ENCODE results near the gene PTPRS. TPM values are rescaled to one million over a fixed set of nuclear protein-coding genes. Genes with fewer than 3 reads are reported as not detected.
A peak's percentile ranks its signal among the peaks of the same experiment; 100 is the strongest.

The PTPRS gene
- total and polyA plus RNA-seq, 9 of the 15 experiments (the other 6 are each of a cell fraction or from before 2014, with no cell fraction given), result 1.1 to 49.4 (median 14.1) TPM

DNA sequence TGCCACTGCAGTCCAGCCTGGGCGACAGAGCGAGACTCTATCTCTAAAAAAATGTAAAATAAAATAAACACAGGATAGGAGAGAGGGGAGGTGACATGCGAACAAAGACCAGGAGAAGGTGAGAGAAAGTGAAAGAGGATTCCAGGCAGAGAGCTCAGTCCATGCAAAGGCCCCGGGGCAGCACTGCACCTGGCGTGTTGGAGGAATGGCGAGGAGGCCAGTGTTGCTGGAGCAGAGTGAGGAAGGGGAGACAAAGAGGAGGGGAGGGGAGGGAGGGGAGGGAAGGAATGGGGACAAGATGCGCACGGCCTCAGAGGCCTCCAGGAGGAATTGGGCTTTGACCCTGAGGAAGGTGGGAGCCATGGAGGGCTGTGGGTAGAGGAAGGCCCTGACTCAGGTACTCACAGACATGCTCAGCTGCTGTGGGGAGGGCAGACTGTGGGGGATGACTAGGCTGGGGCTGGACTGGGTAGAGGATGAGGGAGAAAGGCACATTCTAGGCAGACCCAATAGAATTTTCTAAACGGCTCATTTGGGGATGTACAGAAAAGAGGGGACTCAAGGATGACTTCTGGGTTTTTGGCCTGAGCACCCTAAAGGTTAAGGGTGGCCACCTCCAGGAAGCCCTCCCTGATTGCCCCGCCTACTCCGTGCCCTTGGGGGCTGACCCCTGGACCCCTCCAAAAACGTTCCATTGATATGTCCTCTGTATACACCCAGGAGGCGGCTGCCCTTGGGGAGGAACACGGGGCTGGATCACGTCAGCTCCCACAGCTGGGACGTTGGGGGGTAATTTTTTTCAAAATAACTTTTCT lies 43.9 kb downstream of the PTPRS start:
- FAIRE-seq, result no peak
- intact Hi-C loops (cut with micrococcal nuclease), result no loop called here
- POLR2A ChIA-PET, result no interaction called here

DNA sequence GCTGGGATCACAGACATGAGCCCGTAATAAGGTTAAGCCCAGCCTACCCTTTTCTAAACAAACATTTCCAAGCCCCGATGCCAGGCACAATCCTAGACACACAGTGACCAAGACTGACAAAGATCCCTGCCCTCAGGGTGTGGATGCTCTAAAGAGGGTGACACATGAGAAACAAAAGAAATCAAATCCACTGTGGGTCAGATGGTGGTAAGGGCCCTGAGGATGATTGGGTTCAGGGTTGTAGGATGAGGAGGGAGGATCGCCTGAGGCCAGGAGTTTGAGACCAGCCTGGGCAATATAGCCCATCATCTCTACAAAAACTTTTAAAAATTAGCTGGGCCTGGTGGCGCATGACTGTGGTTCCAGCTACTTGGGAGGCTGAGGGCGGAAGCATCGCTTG lies 44.6 kb downstream of the PTPRS start:
- intact Hi-C loops (cut with micrococcal nuclease) (no loop called here), in situ Hi-C loops (cut with MboI) (no loop called here)
- H3K9ac ChIP-seq (ENCODE audit: insufficient read depth in 1 of 2, low read depth in 2 of 2, low read length in 2 of 2), result no peak overlapping the region
- no TSS peak for BruUV-seq (replicated peaks)
- no peak overlapping the region for H3K27ac ChIP-seq (ENCODE audit: extremely low read depth, low read depth, low read length)
- no peak overlapping the region for H3K4me2 ChIP-seq (ENCODE audit: insufficient read depth, low read length)
- peaks cover 0 to 9% of the 10 kb centered on the region in 2 experiments; a peak in 1 of 5 replicates for H3K27me3 ChIP-seq (ENCODE audit: control insufficient read depth in 2 of 2, insufficient read depth in 2 of 2, low read length in 2 of 2)
- peaks cover 14% of the 10 kb centered on the region for H3K79me2 ChIP-seq (ENCODE audit: control insufficient read depth, insufficient read depth, low read length)
- ChIA-PET POLR2A (interaction anchor here (0.6 kb wide), 1 partner anchor 297 kb away, joined by 3 read pairs; no protein-coding TSS in a partner anchor), CTCF (ENCODE audit: low intra/inter-chr PET ratio) (no interaction called here)
- ATAC-seq (no peak), FAIRE-seq (no peak), DNase-seq (ENCODE audit: extremely low read depth in 1 of 4, low spot score in 3 of 4) (no peak)
- H3K9me1 ChIP-seq (ENCODE audit: control insufficient read depth, insufficient read depth, low read length), result no peaks in the 10 kb centered on the region
- H3K36me3 ChIP-seq (ENCODE audit: control insufficient read depth, insufficient read depth, low read length), result no peaks in the 10 kb centered on the region
- no peak overlapping the region for H3K4me3 ChIP-seq
- WGBS (ENCODE audit: insufficient coverage, low coverage, missing lambda C conversion rate), result 62% methylated on average over 6 of the region's 6 CpGs
- TF ChIP-seq HDAC2 (IDR thresholded peaks at IDR 0.05) (no peak), ZNF316 (IDR thresholded peaks at IDR 0.05) (peak; percentile 60)
- H3K4me1 ChIP-seq (replicated peaks in 1 of 2; ENCODE audit: control insufficient read depth in 2 of 2, insufficient read depth in 2 of 2, low read length in 2 of 2), result peaks cover 16 to 38% of the 10 kb centered on the region in 2 experiments
- H2AFZ ChIP-seq (ENCODE audit: low read depth, low read length), result no peak overlapping the region
- 0 out of 2 replicates have a peak, but pooled peaks cover 6% of the 10 kb centered on the region for H4K20me1 ChIP-seq (replicated peaks; ENCODE audit: control insufficient read depth, insufficient read depth, low read length)
- H3K9me3 ChIP-seq (replicated peaks; ENCODE audit: control insufficient read depth, insufficient read depth, low read depth, low read length), result no peaks in the 10 kb centered on the region

More for the DNA sequence above, 43.9 kb downstream of the PTPRS start:
- H3K4me3 ChIP-seq, result no peak overlapping the region
- DNase-seq (ENCODE audit: extremely low read depth in 1 of 4, low spot score in 3 of 4) (no peak), ATAC-seq (no peak)
- peaks cover 9% of the 10 kb centered on the region for H3K79me2 ChIP-seq (ENCODE audit: control insufficient read depth, insufficient read depth, low read length)
- H3K27me3 ChIP-seq (ENCODE audit: control insufficient read depth in 2 of 2, insufficient read depth in 2 of 2, low read length in 2 of 2), result peaks cover 0 to 9% of the 10 kb centered on the region in 2 experiments; a peak in 1 of 5 replicates
- H4K20me1 ChIP-seq (replicated peaks; ENCODE audit: control insufficient read depth, insufficient read depth, low read length), result 0 out of 2 replicates have a peak, but pooled peaks cover 6% of the 10 kb centered on the region
- peaks cover 9 to 32% of the 10 kb centered on the region in 2 experiments for H3K4me1 ChIP-seq (replicated peaks in 1 of 2; ENCODE audit: control insufficient read depth in 2 of 2, insufficient read depth in 2 of 2, low read length in 2 of 2)
- H3K27ac ChIP-seq (ENCODE audit: extremely low read depth, low read depth, low read length), result no peak overlapping the region
- no peaks in the 10 kb centered on the region for H3K9me3 ChIP-seq (replicated peaks; ENCODE audit: control insufficient read depth, insufficient read depth, low read depth, low read length)
- H3K9me1 ChIP-seq (ENCODE audit: control insufficient read depth, insufficient read depth, low read length), result no peaks in the 10 kb centered on the region
- H3K9ac ChIP-seq (ENCODE audit: insufficient read depth in 1 of 2, low read depth in 2 of 2, low read length in 2 of 2), result no peak overlapping the region
- TF ChIP-seq, protein P1, sequence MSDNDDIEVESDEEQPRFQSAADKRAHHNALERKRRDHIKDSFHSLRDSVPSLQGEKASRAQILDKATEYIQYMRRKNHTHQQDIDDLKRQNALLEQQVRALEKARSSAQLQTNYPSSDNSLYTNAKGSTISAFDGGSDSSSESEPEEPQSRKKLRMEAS (CRISPR knock-in tag; IDR thresholded peaks at IDR 0.05), result no peak
- TF ChIP-seq RBM25 (IDR thresholded peaks at IDR 0.05; ENCODE audit: low read depth, low read length, severe bottlenecking), result peak; percentile 83
- no peak for TF ChIP-seq POU5F1 (IDR thresholded peaks at IDR 0.05; ENCODE audit: borderline replicate concordance, low read depth, low read length, partially characterized antibody)
- 0 out of 2 replicates have a peak, but pooled peaks have one; percentile 52 for TF ChIP-seq ZNF436 (CRISPR knock-in tag; IDR thresholded peaks at IDR 0.05)
- peak; percentile 97 for TF ChIP-seq ZFP36 (IDR thresholded peaks at IDR 0.05; ENCODE audit: low read depth, low read length, partially characterized antibody)
- no peaks in the 10 kb centered on the region for H3K36me3 ChIP-seq (ENCODE audit: control insufficient read depth, insufficient read depth, low read length)
- 43% methylated on average over 14 of the region's 16 CpGs for WGBS (ENCODE audit: insufficient coverage, low coverage, missing lambda C conversion rate)
- no TSS peak for BruUV-seq (replicated peaks)
- no peak overlapping the region for H2AFZ ChIP-seq (ENCODE audit: low read depth, low read length)
- CTCF ChIA-PET (ENCODE audit: low intra/inter-chr PET ratio), result no interaction called here
- in situ Hi-C loops (cut with MboI), result no loop called here
- H3K4me2 ChIP-seq (ENCODE audit: insufficient read depth, low read length), result no peak overlapping the region

All from K562 (cell line).